ENCODE measurements around the gene TTI1. TPM values are rescaled to one million over a fixed set of nuclear protein-coding genes. Genes with fewer than 3 reads are reported as not detected.

The TTI1 gene
- total RNA-seq, 1 experiment from 2014 or later = 26.6 TPM

GRCh38 chr20:37976887-37977286, 56.4 kb downstream of the TTI1 start:
- POLR2A ChIA-PET = no interaction called here
- Histone ChIP-seq H3K9me3 (ENCODE audit: control insufficient read depth, insufficient read depth, low read depth, low read length) (no peaks in the 10 kb centered on the region), H3K27me3 (ENCODE audit: control insufficient read depth, insufficient read depth, low read length) (no peaks in the 10 kb centered on the region), H3K27ac (ENCODE audit: low read length) (no peak overlapping the region), H3K36me3 (ENCODE audit: control insufficient read depth, insufficient read depth, low read length) (no peaks in the 10 kb centered on the region), H3K4me3 (ENCODE audit: low read depth in 2 of 2, low read length in 2 of 2) (no peak overlapping the region), H3K4me1 (ENCODE audit: control insufficient read depth, insufficient read depth, low read length) (no peaks in the 10 kb centered on the region)
- TF ChIP-seq TCF7L2 (IDR thresholded peaks at IDR 0.05; ENCODE audit: low read depth, low read length) (no peak), REST (IDR thresholded peaks at IDR 0.05; ENCODE audit: insufficient read depth in 1 of 2, low read depth in 2 of 2, low read length in 1 of 2) (no peak), SIN3A (IDR thresholded peaks at IDR 0.05; ENCODE audit: borderline replicate concordance, insufficient read depth, low read depth, low read length) (no peak), CTCF (IDR thresholded peaks at IDR 0.05) (no peak), POLR2AphosphoS5 (IDR thresholded peaks at IDR 0.05; ENCODE audit: low read depth, low read length) (no peak)
- in situ Hi-C loops (cut with HindIII; ENCODE audit: low pct_unique_long_range_greater_than_20kb, low sequenced_read_pairs) (no loop called here), intact Hi-C loops (cut with micrococcal nuclease; ENCODE audit: unreplicated experiment) (no loop called here)
- ATAC-seq (no peak), DNase-seq (ENCODE audit: low read depth, low spot score) (no peak)
- CTCF ChIA-PET = no interaction called here
- no TSS peak for BruUV-seq (replicated peaks)

GRCh38 chr20:37973059-37973910, 60.0 kb downstream of the TTI1 start:
- no peaks in the 10 kb centered on the region for H3K4me1 ChIP-seq (ENCODE audit: control insufficient read depth, insufficient read depth, low read length)
- no peak overlapping the region for H3K27ac ChIP-seq (ENCODE audit: low read length)
- CTCF ChIA-PET = no interaction called here
- no peaks in the 10 kb centered on the region for H3K27me3 ChIP-seq (ENCODE audit: control insufficient read depth, insufficient read depth, low read length)
- ATAC-seq (no peak), DNase-seq (ENCODE audit: low read depth, low spot score) (no peak)
- intact Hi-C loops (cut with micrococcal nuclease; ENCODE audit: unreplicated experiment) (no loop called here), in situ Hi-C loops (cut with HindIII; ENCODE audit: low pct_unique_long_range_greater_than_20kb, low sequenced_read_pairs) (no loop called here)
- H3K9me3 ChIP-seq (ENCODE audit: control insufficient read depth, insufficient read depth, low read depth, low read length) = no peaks in the 10 kb centered on the region
- H3K36me3 ChIP-seq (ENCODE audit: control insufficient read depth, insufficient read depth, low read length) = no peaks in the 10 kb centered on the region
- BruUV-seq (replicated peaks) = no TSS peak
- POLR2A ChIA-PET = interaction anchor here (0.6 kb wide), 1 partner anchor 8 kb away, joined by 5 read pairs; no protein-coding TSS in a partner anchor
- TF ChIP-seq REST (IDR thresholded peaks at IDR 0.05; ENCODE audit: insufficient read depth in 1 of 2, low read depth in 2 of 2, low read length in 1 of 2) (no peak), SIN3A (IDR thresholded peaks at IDR 0.05; ENCODE audit: borderline replicate concordance, insufficient read depth, low read depth, low read length) (no peak), POLR2AphosphoS5 (IDR thresholded peaks at IDR 0.05; ENCODE audit: low read depth, low read length) (no peak), TCF7L2 (IDR thresholded peaks at IDR 0.05; ENCODE audit: low read depth, low read length) (no peak)
- H3K4me3 ChIP-seq (ENCODE audit: low read depth in 2 of 2, low read length in 2 of 2) = no peak overlapping the region

Measured in Panc1 (cell line).